Fibroblast of skin of back (primary cell): ENCODE data around the gene PLD4.

Source experiments
- DNase-seq: peaks from one replicate; pipeline ENCODE4 v3.0.0-alpha.2; 2013

The PLD4 gene

GRCh38 chr14:104928391-104929133 lies 3.9 kb downstream of the PLD4 start:
- no peak for DNase-seq

- DNase-seq = no peak
Observed at GRCh38 chr14:104929268-104930230, 4.9 kb downstream of the PLD4 start.

GRCh38 chr14:104930526-104931303 lies 6.0 kb downstream of the PLD4 start:
- no peak for DNase-seq

DNA sequence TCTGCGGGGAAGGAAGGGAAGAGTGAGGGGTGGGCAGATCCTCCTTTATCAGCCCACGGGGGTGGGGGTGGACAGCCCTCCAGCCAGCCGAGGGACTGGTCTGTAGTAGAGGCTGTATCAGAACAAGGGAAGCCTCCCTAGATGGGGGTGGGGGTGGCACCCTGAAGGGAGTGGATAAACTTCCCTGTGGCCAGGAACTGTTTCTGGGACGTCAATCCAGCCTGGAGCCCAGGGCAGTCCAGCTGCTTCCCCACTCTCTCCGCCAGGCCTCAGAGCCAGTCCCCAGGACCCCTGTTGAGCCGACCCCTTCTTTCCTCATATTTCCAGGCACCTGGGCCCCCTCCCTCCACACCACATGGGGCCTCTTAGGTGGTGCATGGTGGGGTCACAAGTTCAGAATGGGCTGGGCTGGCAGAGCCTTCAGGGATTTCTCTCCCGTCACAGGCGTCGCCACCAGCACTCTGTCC lies 6.7 kb downstream of the PLD4 start:
- DNase-seq = no peak

DNA sequence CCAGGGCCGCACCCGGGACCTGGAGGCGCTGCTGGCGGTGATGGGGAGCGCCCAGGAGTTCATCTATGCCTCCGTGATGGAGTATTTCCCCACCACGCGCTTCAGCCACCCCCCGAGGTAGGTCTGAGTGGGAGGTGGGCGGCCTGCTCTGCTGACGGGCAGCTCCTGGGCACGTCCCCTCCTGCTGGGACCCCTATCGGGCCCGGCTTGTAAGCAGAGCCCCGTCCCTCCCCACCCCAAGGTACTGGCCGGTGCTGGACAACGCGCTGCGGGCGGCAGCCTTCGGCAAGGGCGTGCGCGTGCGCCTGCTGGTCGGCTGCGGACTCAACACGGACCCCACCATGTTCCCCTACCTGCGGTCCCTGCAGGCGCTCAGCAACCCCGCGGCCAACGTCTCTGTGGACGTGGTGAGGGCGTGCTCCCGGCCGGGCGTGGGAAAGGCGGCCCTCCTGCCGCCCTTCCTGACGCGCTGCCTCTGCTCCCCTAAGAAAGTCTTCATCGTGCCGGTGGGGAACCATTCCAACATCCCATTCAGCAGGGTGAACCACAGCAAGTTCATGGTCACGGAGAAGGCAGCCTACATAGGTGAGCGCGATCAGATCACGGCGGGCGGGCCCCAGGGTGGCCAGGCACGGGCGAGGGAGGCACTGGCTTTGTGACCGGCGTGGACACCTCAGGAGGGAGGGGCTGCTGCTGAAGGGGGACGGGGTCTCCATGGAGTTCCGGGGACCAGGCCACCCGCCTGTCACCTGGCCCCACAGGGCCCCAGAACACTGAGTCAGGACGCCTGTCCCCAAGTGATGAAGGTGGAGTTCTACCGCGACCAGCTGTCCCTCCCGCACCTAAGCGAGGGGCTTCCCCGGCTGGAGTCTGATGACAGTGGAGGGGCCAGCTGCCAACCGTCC lies 7.3 kb downstream of the PLD4 start:
- no peak for DNase-seq

DNA sequence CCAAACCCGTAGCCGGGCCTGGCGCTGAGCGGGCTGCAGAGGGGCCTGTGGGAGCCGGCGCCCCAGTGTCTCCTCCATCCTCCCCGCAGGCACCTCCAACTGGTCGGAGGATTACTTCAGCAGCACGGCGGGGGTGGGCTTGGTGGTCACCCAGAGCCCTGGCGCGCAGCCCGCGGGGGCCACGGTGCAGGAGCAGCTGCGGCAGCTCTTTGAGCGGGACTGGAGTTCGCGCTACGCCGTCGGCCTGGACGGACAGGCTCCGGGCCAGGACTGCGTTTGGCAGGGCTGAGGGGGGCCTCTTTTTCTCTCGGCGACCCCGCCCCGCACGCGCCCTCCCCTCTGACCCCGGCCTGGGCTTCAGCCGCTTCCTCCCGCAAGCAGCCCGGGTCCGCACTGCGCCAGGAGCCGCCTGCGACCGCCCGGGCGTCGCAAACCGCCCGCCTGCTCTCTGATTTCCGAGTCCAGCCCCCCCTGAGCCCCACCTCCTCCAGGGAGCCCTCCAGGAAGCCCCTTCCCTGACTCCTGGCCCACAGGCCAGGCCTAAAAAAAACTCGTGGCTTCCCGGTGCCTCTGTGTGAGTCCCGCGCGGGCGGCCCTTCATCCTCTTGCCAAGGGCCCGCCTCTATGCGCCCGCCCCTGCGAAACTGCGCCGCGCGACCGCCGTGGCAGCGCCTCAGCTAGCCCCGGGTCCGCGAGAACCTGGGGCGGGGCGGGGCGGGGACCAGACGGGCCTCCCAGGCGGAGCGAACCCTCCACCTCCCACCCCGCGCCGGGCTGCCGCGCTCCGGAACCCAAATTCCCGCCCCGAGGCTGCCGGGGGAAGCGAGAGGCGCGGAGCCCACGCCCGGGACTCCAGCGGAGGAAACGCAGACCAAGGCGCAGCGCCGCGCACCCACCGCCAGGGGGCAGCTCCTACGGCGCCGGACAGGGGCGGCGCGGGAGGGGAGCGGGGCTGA lies 8.3 kb downstream of the PLD4 start:
- peak; percentile 85 for DNase-seq

GRCh38 chr14:104933746-104934733 lies 9.4 kb downstream of the PLD4 start:
- no peak for DNase-seq

GRCh38 chr14:104935026-104935650 lies 10.5 kb downstream of the PLD4 start:
- no peak for DNase-seq

- DNase-seq = no peak
Observed at GRCh38 chr14:104935955-104936354, 11.3 kb downstream of the PLD4 start.

DNA sequence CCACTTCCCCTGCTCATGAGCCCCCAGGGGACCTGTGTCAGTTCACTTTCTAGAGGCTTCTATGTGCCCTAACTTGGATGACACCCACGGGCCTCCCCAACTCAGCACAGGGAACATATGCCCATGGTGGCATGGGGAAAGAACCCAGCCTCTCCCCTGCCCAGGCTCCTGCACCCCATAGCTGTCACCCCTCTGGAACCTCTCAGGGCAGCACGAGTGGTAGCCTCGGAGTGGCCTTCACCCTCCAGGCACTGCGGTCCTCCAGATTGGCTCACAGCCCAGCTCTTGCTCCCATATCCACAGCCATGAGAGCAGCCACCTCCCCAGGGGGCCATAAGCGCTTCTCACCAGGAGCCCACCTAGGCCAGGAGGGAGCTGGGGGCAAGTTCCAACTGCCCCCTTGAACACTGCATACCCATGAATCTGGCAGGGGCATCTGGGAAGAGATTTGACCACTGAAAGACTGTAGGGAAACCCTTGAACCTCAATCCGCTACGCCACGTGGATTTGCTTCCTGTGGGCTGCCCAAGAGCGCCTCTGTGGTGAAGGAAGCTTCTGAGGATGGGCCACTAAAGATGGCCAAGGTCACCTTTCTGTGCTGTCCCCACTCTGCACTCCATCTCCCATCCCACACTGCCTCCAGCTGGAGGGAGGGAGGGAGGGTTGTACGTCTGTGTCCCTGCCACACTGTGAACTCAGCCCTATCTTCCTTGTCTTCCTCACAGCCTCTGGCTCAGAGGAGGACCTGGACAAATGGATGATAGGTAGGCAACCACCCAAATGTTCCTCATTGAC lies 11.9 kb downstream of the PLD4 start:
- DNase-seq = no peak

DNA sequence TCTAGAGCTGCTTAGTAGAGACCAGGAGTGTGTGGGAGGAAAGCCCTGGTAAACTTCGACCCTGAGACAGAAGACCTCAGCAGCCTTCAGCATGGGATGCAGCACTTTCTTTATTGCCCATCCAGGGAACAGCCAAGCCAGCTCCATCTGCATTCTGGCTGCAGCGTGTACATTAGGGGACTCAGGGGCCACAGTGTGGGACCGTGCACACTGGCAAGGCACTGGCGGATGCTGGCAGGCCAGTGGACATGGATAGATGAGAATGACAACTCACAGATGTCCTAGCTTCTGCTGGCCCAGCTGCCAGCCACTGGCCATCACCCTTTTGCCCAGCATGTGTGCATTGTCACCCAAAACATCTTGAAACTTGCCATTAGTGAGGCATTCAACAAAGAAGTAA lies 12.5 kb downstream of the PLD4 start:
- no peak for DNase-seq

- DNase-seq = no peak
Observed at GRCh38 chr14:104937694-104938365, 13.2 kb downstream of the PLD4 start.

DNA sequence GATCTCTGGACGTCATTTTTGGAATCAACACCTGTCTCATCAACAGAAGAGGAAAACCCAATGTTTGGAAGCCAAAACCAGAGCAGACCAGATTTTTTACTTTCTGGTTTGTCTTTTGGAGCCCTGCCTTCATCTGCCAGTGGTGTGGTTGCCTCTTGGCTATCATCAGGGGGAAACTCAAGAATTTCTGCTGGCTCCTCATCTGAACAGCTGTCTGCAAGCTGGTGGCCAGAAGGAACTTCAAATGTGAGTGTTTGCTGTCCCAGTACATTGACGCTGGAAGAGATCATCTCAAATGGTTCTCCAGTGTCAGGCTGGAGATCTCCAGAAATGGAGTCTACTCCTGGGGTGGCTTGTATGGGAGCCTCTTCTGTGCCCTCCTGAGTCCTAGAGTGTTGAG lies 13.8 kb downstream of the PLD4 start:
- DNase-seq = no peak

DNA sequence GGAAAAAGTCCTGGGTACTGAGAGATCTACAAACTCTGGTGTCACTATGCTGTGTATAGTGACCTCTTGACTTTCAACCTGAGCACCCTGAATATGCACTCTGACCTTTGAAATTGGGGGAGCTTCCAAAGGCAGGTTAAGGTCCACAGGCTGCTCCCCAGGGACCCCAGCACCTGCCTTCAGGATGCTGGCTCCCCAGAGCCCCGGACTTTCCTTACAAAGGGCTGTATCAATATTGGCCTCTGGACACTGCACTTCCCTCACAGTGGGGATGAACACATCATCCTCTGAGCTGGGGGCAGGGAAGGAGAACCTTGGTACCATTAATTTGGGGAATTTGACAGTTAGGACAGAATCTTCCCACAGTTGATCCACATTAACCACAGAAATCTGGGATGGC lies 14.3 kb downstream of the PLD4 start:
- no peak for DNase-seq

GRCh38 chr14:104939666-104940410 lies 15.2 kb downstream of the PLD4 start:
- DNase-seq = no peak

DNA sequence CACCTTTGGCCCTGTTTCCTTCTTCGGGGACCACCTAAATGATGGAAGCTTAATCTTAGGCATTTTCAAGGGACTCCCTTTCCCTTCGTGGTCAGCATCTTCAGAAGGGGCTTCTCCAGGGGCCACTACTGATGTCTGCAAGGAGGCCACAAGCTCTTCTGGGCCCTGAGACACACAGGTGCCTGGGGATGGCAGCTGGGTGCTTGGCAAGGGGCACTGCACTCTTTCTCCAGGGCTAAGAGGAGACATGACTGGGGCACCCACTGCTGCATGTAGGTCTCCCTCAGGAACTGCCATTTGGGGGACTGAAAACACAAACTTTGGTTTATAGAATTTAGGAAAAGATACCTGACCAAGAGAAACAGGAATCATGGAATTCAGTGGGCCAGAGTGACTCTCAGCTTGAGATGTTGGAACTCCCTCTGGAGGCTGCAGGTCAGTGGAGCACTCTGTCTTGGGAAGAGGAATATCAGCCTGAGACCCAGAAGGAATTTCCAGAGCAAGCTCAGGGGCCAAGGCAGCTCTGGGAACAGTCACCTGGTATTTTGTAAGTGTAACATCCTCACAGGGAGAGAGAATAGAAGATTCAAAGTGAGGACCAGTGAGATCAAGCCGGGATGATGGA lies 16.0 kb downstream of the PLD4 start:
- no peak for DNase-seq
